Inflammatory macrophage treated with lipopolysaccharide for 4 hours (primary cell): ENCODE results near the gene TTF1.
A peak's percentile ranks its signal among the peaks of the same experiment; 100 is the strongest.
"Not testable (repeated sequence)": the region's sequence is repeated elsewhere in the genome, so short reads cannot be mapped to it uniquely, and the experiment has no call there.

Experiments
- DNase-seq: peaks from one replicate; pipeline ENCODE4 v3.0.0-alpha.2; 2020

TTF1 gene

DNA sequence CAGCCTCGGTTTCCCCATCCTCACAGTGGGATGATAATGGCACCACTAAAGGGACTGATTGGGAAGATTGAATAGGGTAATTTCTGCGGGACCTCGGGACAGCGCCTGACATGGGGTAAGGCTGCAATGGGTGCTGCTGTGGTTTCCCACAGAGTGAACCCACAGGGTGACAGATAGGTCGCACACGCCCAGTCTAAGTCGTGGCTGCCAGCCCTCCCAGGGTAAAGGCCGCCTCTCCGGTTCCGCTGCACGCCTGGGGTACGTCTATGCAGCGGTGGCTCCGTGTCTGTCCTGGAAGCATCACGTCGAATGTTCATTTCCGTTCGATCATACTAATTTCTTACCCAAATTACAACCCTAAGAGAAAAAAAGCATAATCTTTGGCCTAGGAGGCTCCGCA, 4.0 kb upstream of the TTF1 start:
- no peak for DNase-seq

DNA sequence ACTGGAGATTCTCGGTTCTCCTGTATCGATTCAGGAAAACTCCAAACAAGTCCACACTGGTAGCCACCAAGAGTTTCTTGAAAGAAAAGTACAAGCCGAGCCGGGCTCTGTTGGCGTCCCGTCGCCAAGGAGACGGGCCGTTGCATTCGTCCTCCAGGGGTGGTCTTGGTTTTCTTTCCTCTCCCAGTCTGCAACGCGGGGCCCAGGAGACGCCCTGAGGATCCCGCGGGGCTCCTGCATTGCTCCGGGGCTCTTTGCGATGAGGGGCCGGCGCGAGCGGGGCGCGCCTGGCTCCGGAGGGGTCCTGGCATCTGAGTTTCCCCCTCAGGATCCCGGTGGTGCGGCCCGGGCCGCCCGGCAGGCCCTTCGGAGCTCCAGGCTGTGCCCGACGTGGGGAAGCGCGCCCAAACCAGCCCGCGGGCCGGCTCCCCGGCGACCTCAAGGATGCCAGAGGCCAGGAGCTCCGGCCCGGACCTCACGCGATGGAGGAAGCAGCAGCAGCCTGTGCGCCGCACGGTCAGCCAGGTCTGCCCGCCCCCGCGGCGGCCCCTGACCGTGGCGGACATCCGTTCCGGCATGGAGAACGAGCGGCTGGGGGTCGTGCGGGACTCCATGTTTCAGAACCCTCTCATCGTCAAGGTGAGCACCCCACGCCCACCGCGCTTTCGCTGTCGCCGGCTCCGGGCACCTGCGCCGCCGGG, 3.3 kb upstream of the TTF1 start, which contains the start of gene CFAP77:
Gene CFAP77 (plus strand): TSS at position 384 of the 701 bp plus-strand sequence. CDS start 61 bp downstream, at position 445.
- peak; percentile 38 for DNase-seq

DNA sequence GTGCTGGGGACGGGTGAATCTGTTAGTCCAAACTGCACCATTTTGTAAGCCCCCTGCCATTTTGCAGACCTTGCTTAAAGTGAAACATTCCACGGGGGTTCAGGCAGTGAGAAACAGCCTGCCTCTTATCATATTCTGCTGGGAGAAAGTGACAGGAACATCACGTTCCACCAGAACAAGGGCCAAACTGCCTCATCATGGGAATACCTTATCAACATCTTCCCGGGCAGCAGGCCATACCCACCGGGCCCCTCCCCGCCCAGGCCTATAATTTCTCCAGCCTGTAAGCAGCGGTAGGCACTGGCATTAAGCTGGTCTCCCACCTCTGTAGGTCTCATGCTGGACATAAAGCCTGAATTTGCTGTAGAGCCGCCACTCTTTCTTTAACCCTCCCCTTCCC, 1.9 kb upstream of the TTF1 start:
- no peak for DNase-seq

DNA sequence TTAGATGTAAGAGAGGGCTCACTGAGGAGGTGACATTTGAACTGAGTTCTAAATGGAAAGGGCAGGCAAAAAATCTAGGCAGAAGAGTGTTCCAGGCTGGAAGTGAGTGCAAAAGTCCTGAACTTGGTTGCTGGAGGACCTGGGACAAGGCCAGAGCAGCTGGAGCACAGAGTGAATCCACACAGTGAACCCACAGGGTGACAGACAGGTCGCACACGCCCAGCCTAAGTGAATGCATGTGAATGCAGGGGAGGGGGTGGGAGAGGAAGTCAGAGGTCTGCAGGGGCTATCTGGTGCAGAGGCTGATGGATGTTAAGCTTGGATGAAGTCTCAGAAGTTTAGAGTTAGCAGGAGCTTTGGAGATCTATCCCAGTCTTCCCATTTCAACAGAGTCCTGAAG, 556 bp upstream of the TTF1 start:
- no peak for DNase-seq

DNA sequence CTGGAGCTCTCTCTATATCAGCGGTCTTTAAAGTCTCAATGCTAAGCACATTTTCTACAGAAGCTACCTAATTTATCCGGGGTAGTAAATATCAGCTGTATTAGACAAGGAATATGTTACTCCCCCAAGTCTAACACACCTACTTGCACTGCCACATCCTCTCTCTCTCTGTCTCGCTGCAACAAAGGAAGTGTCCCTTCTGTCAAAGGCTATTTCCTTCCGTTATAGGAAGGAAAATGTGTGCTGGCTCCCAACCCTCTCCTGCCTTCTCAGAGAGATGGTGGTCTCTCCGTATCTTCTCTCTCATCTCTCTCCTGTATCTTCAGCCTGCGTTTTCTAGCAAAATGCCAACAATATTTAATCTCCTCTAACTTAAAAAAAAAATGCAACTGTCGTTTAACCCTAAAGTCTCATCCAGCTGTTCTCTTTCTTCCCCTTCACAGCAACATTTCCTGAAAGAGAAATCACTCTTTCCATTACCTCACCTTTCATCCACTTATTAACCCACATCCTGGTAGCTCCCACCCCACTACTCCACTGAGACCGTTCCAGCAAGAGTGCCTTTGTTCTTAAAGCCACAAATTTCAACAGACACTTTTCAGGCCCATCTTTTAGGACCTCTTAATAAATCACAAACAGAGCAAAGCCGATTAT, 2.3 kb downstream of the TTF1 start:
- DNase-seq, result no peak

DNA sequence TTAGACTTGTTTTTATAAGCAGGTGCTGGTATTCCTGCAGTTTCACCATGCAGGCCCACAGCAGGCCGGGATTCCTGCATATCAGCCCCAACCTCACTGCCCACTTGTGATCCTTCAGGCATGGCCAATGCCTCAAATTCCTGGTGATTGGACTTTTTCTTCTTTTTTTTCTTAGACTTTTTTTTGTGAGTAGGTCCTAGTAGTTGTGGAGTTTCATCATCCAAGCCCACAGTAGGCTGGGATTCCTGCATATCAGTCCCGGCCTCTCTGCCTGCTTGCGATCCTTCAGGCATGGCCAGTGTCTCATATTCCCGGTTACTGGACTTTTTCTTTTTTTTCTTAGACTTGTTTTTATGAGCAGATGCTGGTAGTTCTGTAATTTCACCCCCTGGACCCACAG, 4.8 kb downstream of the TTF1 start:
- DNase-seq, result no peak

DNA sequence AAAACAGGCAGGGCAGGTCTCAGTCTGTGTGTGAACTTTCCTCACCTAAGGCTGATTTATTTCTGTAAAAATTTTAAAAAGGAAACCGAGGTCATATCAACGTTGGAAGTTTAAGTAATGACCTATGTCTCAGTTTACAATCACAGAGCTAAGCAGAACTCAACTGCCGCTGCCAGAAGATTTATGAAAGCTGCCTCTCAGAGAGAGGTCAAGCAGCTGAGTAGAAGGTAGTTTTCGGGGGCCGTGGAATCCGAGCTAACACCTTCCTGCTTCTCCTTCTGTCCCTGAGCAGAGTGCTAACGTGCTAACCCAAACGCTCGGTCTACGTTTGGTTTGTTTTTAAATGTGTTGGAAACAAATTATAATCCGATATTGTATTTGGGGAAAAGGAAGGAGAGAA, 11.1 kb downstream of the TTF1 start:
- DNase-seq, result no peak

DNA sequence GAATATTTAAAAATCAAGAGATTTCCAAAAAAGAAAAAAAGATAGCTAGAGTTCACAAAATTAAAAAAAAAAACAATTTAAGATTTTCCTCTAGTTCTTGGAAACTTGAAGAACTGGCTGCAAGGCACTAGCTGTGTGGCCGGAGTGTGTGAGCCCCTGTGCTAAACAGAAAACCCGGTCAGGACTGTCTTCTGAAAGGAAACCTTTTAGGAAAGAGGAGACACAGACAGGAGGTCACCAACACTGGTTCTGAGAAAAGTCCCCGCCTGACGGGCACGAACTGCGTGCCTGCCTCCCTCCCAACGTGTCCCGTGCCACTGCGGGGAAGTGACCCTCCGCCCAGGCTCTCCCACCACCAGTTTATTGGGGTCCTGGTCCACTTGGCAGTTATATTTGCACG, 15.2 kb downstream of the TTF1 start:
- no peak for DNase-seq

DNA sequence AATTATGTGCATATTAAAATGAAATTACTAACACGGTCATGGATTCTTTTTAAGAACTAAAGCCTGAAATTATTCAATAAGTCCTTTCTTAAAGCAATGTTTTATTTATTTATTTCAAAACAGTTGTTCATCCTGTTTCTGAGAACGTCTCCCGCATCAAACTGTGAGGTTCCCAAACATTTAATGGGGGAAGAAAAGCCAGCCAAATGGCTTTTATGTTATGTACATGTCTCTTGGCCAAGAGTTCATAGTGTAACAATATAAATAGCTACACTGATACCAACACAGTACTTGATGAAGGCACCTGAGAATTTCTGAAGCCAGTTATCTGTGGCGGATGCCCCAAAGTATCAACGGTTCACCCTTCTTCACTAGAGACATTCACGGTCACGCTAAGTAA, 15.7 kb downstream of the TTF1 start:
- no peak for DNase-seq

DNA sequence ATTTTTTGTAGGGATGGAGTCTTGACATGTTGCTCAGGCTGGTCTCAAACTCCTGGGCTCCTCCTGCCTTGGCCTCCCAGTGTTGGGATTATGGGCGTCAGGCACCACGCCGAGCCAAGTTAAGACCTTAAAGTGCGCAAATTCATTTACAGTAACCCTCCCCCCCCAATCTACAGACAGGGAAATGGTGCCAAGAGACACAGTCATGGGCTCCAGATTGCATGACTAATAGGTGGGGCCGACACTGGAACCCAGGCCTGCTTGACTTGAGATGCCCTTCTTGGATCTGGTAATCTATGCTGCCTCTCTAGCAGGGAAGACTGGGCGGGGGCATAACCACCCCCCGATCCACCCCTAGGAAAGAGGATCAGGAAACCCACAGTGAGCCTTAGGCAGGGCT, 19.5 kb downstream of the TTF1 start:
- DNase-seq, result no peak

DNA sequence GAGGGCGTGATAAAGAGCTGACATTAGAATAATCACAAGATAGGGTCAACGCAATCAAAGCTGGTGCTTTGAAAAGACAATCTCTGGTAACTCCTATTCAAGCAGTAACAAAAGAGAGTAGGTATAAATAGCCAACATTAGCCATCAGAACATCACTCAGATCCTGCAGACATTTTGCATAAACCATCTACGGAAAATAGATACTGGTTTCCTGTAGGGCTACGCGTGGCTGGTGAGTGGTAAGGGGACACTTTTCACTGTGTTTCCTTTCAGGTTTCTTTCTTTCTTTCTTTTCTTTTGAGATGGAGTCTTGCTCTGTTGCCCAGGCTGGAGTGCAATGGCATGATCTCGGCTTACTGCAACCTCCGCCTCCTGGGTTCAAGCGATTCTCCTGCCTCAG, 22.3 kb downstream of the TTF1 start:
- DNase-seq, result no peak

DNA sequence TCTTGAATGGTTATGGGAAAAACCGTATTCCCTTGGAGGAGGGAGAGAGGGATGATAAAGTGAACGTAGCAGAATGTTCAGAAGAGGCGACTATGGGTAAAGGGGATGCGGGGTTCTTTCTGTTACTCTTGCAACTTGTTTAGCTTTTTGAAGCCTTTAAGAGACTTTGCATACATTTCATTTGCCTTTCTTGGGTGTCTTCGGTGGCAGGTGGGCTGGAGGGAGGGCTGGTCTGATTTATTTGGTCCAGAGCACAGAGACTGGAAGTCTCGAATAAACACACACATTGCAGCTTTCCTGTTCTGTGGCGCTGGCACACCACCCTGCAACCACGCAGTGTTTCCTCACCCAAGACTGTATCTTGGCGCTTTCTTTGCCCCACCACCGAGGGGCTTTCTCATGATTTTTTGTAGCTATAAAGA, 23.2 kb downstream of the TTF1 start:
- DNase-seq, result no peak

DNA sequence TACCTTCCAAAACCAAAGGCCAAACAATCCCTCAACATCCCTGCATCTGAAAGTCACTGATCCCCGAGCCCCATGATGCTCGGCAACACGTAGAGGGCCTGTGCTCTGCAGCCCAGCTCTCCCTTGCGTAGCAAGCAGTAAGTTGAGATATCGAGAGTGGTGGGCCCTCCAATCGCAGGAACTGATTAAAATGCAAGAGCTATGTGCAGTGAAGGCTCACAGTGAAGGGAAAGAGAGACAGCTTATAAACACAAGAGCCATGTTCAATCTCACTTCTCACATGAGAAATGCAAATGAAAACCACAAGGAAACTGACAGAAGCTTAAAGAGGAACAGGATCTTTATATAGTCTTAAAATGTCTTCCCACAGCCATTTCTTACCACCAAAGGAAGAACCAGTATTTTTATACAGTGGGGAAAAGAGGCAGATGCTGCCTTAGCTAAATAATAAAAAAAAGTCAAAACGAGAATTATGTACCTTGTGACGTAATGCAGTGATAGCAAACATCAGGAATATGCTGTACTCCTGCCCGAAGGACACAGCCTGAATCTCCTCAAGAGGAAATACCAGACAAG, 24.6 kb downstream of the TTF1 start:
- peak; percentile 72 for DNase-seq

DNA sequence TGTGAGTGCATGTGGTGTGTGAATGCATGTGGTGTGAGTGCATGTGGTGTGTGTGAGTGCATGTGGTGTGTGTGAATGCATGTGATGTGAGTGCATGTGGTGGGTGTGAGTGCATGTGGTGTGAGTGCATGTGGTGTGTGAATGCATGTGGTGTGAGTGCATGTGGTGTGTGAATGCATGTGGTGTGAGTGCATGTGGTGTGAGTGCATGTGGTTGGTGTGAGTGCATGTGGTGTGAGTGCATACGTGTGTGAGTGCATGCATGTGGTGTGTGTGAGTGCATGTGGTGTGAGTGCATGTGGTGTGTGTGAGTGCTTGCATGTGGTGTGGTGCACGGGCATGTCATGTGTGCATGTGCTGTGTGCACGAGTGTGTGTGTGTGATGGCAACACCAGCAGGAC, 28.2 kb downstream of the TTF1 start:
- DNase-seq, result not testable (repeated sequence)

DNA sequence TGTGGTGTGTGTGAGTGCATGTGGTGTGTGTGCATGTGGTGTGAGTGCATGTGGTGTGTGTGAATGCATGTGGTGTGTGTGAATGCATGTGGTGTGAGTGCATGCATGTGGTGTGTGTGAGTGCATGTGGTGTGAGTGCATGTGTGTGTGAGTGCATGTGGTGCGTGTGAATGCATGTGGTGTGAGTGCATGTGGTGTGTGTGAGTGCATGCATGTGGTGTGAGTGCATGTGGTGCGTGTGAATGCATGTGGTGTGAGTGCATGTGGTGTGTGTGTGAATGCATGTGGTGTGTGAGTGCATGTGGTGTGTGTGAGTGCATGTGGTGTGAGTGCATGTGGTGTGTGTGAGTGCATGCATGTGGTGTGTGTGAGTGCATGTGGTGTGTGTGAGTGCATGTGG, 28.9 kb downstream of the TTF1 start:
- DNase-seq, result not testable (repeated sequence)

DNA sequence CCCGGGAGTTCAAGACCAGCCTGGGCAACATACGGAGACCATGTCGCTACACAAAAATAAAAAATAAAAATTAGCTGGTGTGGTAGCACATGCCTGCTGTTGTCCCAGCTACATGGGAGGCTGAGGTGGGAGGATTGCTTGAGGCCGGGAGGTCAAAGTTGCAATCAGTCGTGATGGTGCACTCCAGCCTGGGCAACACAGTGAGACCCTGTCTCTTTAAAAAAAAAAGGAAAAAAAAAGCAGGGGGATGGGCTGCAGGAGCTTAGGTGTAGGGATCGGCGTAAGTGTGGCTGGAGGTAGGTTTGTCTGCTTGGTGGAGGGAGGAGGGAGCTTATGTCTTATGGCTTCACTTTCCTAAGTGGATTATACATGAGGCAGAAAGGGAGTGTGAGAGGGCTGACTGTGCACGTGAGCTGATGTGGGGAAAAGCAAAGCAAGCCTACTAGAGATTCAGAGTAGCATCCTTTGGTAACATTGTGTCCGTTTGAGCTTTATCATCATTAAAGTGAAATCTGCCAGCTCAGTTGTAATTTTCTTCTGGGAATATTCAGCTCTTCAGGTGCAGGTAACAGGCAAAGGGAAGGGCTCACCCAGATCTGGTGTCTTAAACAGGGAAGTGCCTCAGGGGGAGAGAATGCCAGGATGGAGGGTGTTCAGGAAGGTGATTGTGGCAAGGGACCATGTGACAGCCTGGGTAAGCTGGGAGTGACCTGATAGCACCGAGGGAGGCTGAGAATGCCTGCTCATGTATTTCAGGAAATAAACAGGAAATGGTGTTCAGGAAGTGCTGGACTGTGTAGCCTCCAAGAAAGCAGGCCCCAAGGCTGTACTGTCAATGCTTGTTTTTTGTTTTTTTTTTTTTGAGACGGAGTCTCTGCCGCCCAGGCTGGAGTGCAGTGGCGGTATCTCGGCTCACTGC, 34.2 kb downstream of the TTF1 start:
- peak; percentile 84 for DNase-seq

DNA sequence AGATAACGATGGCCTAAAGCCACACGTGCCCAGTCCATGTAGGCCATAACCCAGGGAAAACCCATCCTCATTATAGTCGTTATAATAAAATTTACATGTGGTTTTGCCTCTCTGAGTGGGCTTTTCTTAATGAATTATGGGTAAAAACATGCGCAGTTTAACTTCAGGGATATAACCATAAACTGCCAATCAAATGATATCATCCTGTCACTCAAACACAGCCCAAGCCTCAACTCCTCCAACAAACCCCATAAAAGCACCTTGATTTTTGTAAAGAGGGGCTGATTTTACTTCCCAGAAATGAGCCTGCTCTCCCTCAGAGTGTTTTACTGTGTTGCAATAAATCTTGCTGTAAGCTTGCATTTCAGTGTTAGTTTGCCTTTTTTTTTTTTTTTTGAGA, 36.0 kb downstream of the TTF1 start:
- no peak for DNase-seq

DNA sequence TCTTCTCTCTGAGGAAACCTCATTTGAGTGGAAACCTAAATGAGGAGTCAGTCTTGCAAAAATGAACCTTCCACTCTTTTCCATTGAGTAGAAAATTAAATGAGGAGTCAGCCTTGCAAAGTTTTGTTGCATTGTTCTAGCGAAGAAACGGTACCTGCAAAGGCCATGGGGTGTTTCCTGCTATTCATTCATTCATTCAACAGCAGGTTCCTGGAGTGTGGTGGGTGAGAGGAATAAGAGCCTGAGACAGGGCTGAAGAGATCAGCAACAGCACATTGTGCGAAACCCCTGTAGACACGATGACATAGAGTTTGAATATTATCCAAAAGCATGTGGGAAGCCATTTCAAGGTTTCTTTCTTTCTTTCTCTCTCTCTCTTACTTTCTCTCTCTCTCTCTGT, 37.2 kb downstream of the TTF1 start:
- DNase-seq, result no peak

DNA sequence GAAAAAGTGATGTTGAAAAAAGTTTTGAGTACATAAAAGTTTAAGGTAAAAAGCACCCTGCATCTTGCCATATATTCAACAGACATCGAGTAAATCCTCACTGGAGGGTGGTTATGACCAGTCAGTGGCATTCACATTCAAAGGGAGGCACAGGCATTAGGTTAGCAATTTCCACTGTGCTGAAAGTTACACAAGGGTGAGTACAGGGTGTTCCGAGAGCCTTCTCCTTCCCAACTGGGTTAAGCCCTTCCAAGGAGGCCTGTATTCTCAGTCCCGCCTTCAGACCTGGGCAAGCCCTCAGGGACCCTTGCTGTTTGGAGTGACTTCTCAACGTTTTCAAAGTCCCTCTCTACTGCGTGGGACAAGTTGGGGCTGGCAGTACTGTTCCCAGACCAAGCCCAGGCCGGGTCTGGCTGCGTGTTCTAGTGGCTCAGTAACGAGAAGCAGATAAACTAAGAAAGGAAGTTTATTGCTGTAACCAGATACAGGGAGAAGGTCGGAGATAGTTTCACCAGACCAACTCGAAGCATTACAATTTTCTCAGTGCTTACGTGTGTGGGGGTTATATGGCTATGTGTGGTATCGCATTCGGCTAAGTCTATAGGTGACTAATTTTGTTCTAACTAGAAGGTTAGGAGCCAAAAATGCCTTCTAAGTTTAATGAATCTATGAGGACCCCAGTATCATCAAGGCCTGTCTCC, 38.9 kb downstream of the TTF1 start:
- no peak for DNase-seq

DNA sequence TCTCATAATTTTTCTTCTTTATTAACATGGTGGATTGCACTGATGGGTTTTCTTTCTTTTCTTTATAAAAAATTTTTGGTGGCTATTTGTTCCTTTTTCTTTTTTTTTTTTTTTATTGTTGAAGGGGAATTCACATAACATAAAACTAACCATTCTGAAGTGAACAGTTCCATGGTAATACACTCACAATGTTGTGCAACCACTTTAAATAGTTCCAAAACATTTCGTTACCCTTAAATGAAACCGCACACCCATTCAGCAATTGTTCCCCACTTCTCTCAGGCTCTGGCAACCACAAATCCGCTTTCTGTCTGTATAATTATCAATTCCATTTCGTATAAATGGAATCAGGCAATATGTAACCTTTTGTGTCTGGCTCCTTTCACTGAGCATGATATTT, 40.2 kb downstream of the TTF1 start:
- DNase-seq, result peak; percentile 74

DNA sequence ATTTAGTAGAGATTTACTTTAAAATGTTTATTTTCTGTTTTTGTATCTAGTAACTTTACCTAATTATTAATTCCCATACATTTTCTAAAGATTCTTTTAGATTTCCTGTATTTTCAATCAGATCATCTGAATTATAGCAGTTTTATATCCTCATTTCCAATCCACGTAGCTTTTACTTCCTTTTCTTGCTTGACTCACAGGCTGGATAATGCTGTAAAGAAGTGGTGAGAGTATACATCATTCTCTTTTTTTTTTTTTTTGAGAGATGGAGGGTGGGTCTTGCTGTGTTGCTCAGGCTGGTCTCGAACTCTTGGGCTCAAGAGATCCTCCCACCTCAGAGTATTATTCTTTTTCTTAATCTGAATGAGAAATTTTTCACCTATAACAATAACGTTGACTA, 40.7 kb downstream of the TTF1 start:
- peak; percentile 65 for DNase-seq

DNA sequence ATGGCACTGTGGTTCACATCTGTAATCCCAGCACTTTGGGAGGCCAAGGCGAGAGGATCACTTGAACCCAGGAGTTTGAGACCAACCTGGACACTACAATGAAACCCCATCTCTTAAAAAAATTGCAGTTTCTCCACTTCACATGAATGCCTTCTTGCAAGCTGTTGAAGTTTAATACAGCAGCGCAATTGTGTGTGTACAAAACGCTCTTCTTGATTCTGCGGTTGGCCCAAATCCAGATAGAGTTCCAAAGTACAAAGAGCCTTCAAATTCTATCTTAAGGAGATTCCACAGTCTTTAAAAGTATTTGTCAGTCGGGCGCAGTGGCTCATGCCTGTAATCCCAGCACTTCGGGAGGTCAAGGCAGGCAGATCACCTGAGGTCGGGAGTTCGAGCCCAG, 42.6 kb downstream of the TTF1 start:
- no peak for DNase-seq

DNA sequence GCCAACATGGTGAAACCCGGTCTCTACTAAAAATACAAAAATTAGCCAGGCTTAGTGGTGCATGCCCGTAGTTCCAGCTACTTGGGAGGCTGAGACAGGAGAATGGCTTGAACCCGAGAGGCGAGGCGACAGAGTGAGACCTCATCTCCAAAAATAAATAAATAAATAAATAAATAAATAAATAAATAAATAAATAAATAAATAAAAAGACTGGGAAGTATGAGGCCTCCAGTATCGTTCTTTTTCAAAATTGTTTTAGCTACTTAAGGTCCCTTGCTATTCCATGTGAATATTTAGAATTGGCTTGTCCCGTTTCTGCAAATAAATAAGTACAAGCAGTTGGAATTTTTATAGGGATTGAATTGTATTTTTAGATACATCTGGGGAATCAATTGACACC, 48.9 kb downstream of the TTF1 start:
- DNase-seq, result no peak
